T follicular helper cell (primary cell): Measurements from ENCODE around the gene PARP1.
"Not testable (repeated sequence)": the region's sequence is repeated elsewhere in the genome, so short reads cannot be mapped to it uniquely, and the experiment has no call there.

ENCODE experiments used
- DNase-seq: peaks from one replicate; pipeline ENCODE4 v3.0.0-alpha.2; 2020; ENCODE audit warnings: low read depth

The PARP1 gene

GRCh38 chr1:226350519-226350865 is 57.4 kb downstream of the PARP1 start:
- DNase-seq: no peak

GRCh38 chr1:226349801-226350518 is 57.9 kb downstream of the PARP1 start:
- DNase-seq: no peak

- no peak for DNase-seq
These were observed 58.8 kb downstream of the PARP1 start for GRCh38 chr1:226349081-226349480.

DNA sequence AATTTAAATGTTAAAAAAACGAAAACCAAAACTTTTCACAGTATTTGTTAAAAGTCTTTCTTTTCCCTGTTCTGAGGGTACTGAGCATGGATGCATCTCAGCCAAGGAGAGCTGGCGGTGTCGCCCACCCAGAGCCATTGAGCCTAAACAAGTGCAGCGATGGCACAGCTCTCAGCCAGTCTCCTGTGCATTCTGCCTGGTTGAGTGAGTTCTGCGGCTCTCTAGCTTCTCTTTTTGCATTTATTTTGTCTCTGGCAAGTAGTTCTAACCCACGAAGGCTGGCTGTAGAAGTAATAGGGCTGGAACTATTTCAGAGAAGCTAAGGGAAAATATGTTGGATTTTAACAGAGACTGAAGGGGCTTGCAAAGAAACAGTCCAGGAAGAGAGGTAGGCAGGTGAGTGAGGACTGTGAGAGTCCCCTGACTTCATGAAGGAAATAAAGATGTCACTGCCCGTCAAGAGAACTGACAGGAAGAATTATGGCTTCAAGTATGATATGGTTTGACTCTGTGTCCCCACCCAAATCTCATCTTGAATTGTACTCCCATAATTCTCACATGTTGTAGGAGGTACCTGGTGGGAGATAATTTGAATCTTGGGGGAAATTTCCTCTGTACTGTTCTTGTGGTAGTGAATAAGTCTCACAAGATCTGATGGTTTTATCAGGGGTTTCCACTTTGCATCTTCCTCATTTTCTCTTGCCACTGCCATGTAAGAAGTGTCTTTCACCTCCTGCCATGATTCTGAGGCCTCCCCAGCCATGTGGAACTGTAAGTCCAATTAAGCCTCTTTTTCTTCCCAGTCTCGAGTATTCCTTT is 63.2 kb downstream of the PARP1 start:
- DNase-seq: no peak

- no peak for DNase-seq
These were observed 65.2 kb downstream of the PARP1 start for GRCh38 chr1:226342656-226343055.

DNA sequence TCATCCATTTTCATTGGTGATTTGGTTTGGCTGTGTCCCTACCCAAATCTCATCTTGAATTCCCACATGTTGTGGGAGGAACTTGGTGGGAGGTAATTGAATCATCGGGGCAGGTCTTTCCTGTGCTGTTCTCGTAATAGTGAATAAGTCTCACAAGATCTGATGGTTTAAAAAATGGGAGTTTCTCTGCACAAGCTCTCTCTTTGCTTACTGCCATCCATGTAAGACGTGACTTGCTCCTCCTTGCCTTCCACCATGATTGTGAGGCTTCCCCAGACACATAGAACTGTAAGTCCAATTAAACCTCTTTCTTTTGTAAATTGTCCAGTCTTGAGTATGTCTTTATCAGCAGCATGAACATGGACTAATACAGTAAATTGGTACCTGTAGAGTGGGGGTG is 67.8 kb downstream of the PARP1 start:
- DNase-seq: not testable (repeated sequence)

DNA sequence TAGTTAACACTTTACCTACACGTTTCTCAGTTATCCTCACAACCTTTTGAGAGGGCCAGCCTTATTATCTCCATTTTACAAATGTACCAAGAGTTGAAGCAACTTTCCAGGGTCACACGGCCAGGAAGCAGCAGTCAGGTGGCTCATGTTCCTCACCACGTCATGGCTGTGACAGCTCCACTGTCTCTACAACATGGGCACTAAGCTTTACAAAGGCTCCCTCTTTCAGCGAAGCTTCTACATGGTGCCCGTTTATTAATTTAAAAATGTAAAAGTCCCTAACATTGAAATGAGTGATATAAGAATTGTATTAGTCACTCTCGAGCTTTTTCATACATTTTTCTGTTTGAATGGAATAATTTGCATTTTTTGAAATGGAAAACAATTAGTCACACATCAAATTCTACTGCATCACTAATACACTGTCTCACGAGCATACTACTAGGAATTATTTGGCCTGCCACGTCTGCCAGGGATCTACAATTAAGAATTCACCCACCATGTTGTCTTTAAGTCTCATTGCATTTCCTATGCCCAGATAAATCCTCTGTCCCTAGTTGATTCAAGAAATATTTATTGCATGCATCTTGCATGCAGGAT is 70.5 kb downstream of the PARP1 start:
- DNase-seq: no peak

DNA sequence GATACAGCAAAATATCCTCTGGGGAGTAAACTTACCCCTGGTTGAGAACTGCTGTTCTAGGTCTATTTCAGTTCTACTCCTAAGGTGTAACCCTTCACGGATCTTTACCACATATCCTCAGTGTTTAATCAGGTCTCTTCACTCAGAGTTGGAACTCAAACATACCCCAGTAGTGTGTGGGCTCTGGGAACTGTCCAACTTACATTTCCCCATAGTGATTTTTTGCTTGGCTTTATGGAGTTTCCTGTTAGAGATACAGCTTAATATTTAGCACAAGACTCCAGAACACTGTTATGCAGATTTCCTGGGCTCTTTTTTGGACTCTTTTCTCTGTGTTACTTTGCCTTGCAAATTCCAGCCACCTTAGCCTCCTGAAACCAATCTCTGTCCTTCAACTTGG is 72.2 kb downstream of the PARP1 start:
- DNase-seq: no peak

DNA sequence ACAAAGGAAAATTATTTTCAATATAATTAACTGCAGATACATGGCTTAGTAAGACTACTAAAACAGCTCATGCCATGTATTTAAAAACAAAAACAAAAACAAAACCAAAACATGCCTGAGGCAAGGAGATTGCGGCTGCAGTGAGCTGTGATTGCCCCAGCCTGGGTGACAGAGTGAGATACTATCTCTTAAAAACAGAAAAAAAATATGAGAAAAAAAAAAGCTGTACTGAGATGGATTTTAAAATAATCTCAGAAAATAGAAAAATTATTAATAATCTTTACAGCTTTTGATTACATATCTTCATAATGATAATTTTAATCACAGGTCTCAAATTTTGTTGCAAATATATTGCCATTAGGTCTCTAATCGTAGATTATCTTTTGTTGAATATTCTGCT is 74.9 kb downstream of the PARP1 start:
- DNase-seq: no peak

- DNase-seq: no peak
These were observed 78.7 kb downstream of the PARP1 start for GRCh38 chr1:226329237-226329636.

GRCh38 chr1:226327761-226328162 is 80.1 kb downstream of the PARP1 start:
- DNase-seq: no peak

DNA sequence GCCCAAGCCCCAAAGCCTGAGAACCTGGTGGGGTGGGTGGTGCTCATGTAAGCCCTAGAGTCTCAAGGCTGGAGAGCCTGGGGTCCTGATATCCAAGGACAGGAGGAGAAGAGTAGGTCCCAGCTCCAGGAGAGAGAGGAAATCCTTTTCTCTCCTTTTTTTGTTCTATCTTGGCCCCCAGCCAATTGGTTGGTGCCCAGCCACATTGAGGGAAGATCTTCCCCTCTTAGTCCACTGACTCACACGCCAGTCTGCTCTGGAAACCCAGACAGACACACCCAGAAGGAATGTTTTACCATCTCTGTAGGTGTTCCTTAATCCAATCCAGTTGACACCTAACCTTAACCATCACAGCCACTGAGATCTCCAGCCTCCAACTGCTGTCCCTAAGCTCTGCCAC is 82.7 kb downstream of the PARP1 start:
- no peak for DNase-seq

DNA sequence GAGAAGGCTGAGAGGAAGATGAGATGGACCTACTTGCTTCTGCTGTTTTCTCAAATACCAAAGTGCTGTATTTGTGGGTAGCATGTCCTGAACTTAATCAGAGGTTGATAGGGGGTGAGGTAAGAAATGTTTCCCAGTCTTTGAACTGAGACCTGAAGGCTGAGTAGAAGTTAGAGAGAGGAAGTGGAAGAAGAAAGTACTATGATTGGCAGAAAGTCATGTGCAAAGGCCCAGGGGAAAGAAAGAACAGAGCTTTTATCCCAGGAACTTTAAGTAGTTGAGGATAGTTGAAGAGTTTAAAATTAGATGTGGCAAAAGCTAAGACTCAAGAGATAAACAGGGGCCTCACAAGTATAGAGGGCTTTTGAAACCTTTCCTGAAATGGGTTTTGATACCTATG is 83.4 kb downstream of the PARP1 start:
- DNase-seq: no peak

DNA sequence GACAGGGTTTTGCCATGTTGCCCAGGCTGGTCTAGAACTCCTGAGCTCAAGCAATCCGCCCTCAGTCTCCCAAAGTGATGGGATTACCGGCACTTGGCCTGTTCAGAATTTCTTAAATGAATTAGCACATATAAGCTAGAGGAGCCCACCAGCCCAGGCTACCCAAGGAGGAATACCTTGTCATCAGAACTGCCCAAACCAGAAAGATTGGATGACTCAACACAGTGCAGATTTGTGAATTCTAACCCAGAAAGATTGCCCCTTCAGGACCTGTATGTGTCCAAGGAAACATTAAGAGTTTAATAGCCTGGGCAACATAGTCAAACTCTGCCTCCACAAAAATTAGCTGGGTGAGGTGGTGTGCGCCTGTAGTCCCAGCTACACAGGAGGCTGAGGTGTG is 84.9 kb downstream of the PARP1 start:
- no peak for DNase-seq

- no peak for DNase-seq
These were observed 87.0 kb downstream of the PARP1 start for GRCh38 chr1:226320930-226321329.

DNA sequence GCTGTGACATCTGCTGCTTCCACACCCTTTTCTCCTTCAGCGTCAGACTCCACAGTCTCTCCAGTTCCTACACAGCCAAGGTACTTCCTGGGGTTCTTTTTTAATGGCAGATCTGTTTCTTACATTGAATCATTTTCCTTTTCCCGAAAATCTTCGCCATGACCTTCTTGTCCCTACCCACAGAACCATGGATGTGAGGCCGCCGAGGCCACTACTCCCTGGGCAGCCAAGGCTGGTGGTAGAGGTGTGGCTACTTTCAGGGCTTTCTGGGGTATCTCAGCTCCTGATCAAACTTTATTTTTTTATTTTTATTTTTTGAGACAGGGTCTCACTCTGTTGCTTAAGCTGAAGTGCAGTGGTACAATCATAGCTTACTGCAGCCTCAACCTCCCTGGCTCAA is 89.4 kb downstream of the PARP1 start:
- no peak for DNase-seq

DNA sequence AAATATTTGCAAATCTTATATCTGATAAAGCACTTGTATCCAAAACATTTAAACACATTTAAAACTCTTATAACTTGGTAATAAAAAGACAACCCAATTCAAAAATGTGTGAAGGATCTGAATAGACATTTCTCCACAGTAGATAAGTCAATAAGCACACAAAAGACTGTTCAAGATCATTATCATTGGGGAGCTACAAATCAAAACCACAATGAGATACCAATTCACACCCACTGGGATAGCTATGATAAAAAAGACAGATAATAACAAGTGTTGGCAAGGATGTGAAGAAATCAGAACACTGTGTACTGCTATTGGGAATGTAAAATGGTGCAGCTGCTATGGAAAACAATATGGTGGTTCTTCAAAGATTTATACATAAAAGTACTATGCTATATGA is 93.8 kb downstream of the PARP1 start:
- DNase-seq: no peak

- DNase-seq: no peak
These were observed 95.8 kb downstream of the PARP1 start for GRCh38 chr1:226312065-226312464.

DNA sequence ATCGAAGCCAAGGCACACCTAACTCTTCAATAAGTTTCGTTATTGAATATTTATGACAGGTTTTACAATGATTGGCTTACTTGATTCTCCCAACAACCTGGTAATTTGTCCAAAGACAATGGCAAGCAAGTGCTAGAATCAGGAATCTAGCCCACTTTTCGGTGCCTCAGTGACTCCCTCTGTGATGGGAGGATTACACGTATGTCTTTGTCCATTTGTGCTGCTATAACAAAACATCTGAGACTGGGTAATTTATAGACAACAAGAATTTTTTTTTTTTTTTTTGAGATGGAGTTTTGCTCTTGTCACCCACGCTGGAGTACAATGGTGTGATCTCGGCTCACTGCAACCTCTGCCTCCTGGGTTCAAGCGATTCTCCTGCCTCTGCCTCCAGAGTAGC is 96.5 kb downstream of the PARP1 start:
- no peak for DNase-seq
